ENCODE data around the gene LRRTM4.

Gene LRRTM4

GRCh38 chr2:76977846-76978727 lies 544.1 kb downstream of the LRRTM4 start:
- DNase-seq: no peak

- DNase-seq: no peak
Measured at GRCh38 chr2:76975752-76976151, 546.4 kb downstream of the LRRTM4 start.

- DNase-seq: no peak
Measured at GRCh38 chr2:76973610-76974009, 548.6 kb downstream of the LRRTM4 start.

GRCh38 chr2:76965772-76966171 lies 556.4 kb downstream of the LRRTM4 start:
- no peak for DNase-seq

- no peak for DNase-seq
Measured at GRCh38 chr2:76958749-76959148, 563.4 kb downstream of the LRRTM4 start.

GRCh38 chr2:76953733-76954347 lies 568.3 kb downstream of the LRRTM4 start:
- DNase-seq: peak; percentile 57

- DNase-seq: no peak
Measured at GRCh38 chr2:76946631-76947145, 575.5 kb downstream of the LRRTM4 start.

- DNase-seq: no peak
Measured at GRCh38 chr2:76940559-76940958, 581.6 kb downstream of the LRRTM4 start.

GRCh38 chr2:76938153-76938552 lies 584.0 kb downstream of the LRRTM4 start:
- no peak for DNase-seq

GRCh38 chr2:76932550-76932949 lies 589.6 kb downstream of the LRRTM4 start:
- no peak for DNase-seq

- DNase-seq: no peak
Measured at GRCh38 chr2:76930056-76930744, 592.0 kb downstream of the LRRTM4 start.

- DNase-seq: no peak
Measured at GRCh38 chr2:76928026-76928425, 594.1 kb downstream of the LRRTM4 start.

- DNase-seq: no peak
Measured at GRCh38 chr2:76921006-76921405, 601.2 kb downstream of the LRRTM4 start.

GRCh38 chr2:76895469-76895868 lies 626.7 kb downstream of the LRRTM4 start:
- no peak for DNase-seq

GRCh38 chr2:76870581-76870980 lies 651.6 kb downstream of the LRRTM4 start:
- DNase-seq: no peak

GRCh38 chr2:76870011-76870410 lies 652.2 kb downstream of the LRRTM4 start:
- DNase-seq: no peak

- DNase-seq: no peak
Measured at GRCh38 chr2:76867854-76868253, 654.3 kb downstream of the LRRTM4 start.

- no peak for DNase-seq
Measured at GRCh38 chr2:76866464-76866863, 655.7 kb downstream of the LRRTM4 start.

GRCh38 chr2:76862901-76863300 lies 659.3 kb downstream of the LRRTM4 start:
- DNase-seq: no peak

GRCh38 chr2:76861708-76862107 lies 660.5 kb downstream of the LRRTM4 start:
- DNase-seq: no peak

GRCh38 chr2:76851000-76851399 lies 671.2 kb downstream of the LRRTM4 start:
- no peak for DNase-seq

- DNase-seq: no peak
Measured at GRCh38 chr2:76849086-76849485, 673.1 kb downstream of the LRRTM4 start.

GRCh38 chr2:76839826-76840225 lies 682.4 kb downstream of the LRRTM4 start:
- DNase-seq: no peak

Measured in DMS153 (cell line).